ENCODE results near the gene EHD2.
"Not testable (repeated sequence)": the region's sequence is repeated elsewhere in the genome, so short reads cannot be mapped to it uniquely, and the experiment has no call there.

Gene EHD2

GRCh38 chr19:47762615-47763308 lies 49.5 kb downstream of the EHD2 start:
- Histone ChIP-seq H3K27ac (ENCODE audit: low read length) (no peak overlapping the region), H3K36me3 (ENCODE audit: control insufficient read depth in 1 of 2, insufficient read depth in 2 of 2, low read length in 2 of 2) (peaks cover 8 to 16% of the 10 kb centered on the region in 2 donors), H3K27me3 (ENCODE audit: low read depth, low read length) (no peaks in the 10 kb centered on the region), H3K9me3 (ENCODE audit: control insufficient read depth in 1 of 2, low read length in 2 of 2) (no peaks in the 10 kb centered on the region), H3K4me1 (ENCODE audit: control insufficient read depth in 1 of 2, insufficient read depth in 2 of 2, low read length in 2 of 2) (peaks cover 0 to 3% of the 10 kb centered on the region in 2 donors), H3K4me3 (ENCODE audit: low read depth in 1 of 2, low read length in 2 of 2) (no peak overlapping the region)

- H3K4me3 ChIP-seq (ENCODE audit: low read depth in 1 of 2, low read length in 2 of 2); H3K27ac ChIP-seq (ENCODE audit: low read length); H3K36me3 ChIP-seq (ENCODE audit: control insufficient read depth in 1 of 2, insufficient read depth in 2 of 2, low read length in 2 of 2); H3K9me3 ChIP-seq (ENCODE audit: control insufficient read depth in 1 of 2, low read length in 2 of 2); H3K4me1 ChIP-seq (ENCODE audit: control insufficient read depth in 1 of 2, insufficient read depth in 2 of 2, low read length in 2 of 2); H3K27me3 ChIP-seq (ENCODE audit: low read depth, low read length): not testable (repeated sequence)
Observed at GRCh38 chr19:47764705-47765104, 51.5 kb downstream of the EHD2 start.

GRCh38 chr19:47765523-47766358 lies 52.5 kb downstream of the EHD2 start:
- Histone ChIP-seq H3K27me3 (ENCODE audit: low read depth, low read length) (no peaks in the 10 kb centered on the region), H3K4me1 (ENCODE audit: control insufficient read depth in 1 of 2, insufficient read depth in 2 of 2, low read length in 2 of 2) (peaks cover 0 to 3% of the 10 kb centered on the region in 2 donors), H3K27ac (ENCODE audit: low read length) (no peak overlapping the region), H3K9me3 (ENCODE audit: control insufficient read depth in 1 of 2, low read length in 2 of 2) (no peaks in the 10 kb centered on the region), H3K36me3 (ENCODE audit: control insufficient read depth in 1 of 2, insufficient read depth in 2 of 2, low read length in 2 of 2) (no peaks in the 10 kb centered on the region), H3K4me3 (ENCODE audit: low read depth in 1 of 2, low read length in 2 of 2) (no peak overlapping the region)

GRCh38 chr19:47766359-47766620 lies 53.1 kb downstream of the EHD2 start:
- peaks cover 0 to 3% of the 10 kb centered on the region in 2 donors for H3K4me1 ChIP-seq (ENCODE audit: control insufficient read depth in 1 of 2, insufficient read depth in 2 of 2, low read length in 2 of 2)
- no peak overlapping the region for H3K27ac ChIP-seq (ENCODE audit: low read length)
- H3K36me3 ChIP-seq (ENCODE audit: control insufficient read depth in 1 of 2, insufficient read depth in 2 of 2, low read length in 2 of 2) = no peaks in the 10 kb centered on the region
- no peaks in the 10 kb centered on the region for H3K9me3 ChIP-seq (ENCODE audit: control insufficient read depth in 1 of 2, low read length in 2 of 2)
- no peaks in the 10 kb centered on the region for H3K27me3 ChIP-seq (ENCODE audit: low read depth, low read length)
- H3K4me3 ChIP-seq (ENCODE audit: low read depth in 1 of 2, low read length in 2 of 2) = no peak overlapping the region

- Histone ChIP-seq H3K36me3 (ENCODE audit: control insufficient read depth in 1 of 2, insufficient read depth in 2 of 2, low read length in 2 of 2) (no peaks in the 10 kb centered on the region), H3K4me3 (ENCODE audit: low read depth in 1 of 2, low read length in 2 of 2) (no peak overlapping the region), H3K27ac (ENCODE audit: low read length) (no peak overlapping the region), H3K4me1 (ENCODE audit: control insufficient read depth in 1 of 2, insufficient read depth in 2 of 2, low read length in 2 of 2) (peaks cover 0 to 3% of the 10 kb centered on the region in 2 donors), H3K9me3 (ENCODE audit: control insufficient read depth in 1 of 2, low read length in 2 of 2) (no peaks in the 10 kb centered on the region), H3K27me3 (ENCODE audit: low read depth, low read length) (no peaks in the 10 kb centered on the region)
Observed at GRCh38 chr19:47766670-47767069, 53.4 kb downstream of the EHD2 start.

GRCh38 chr19:47767349-47767748 lies 54.1 kb downstream of the EHD2 start:
- Histone ChIP-seq H3K9me3 (ENCODE audit: control insufficient read depth in 1 of 2, low read length in 2 of 2) (no peaks in the 10 kb centered on the region), H3K4me3 (ENCODE audit: low read depth in 1 of 2, low read length in 2 of 2) (no peak overlapping the region), H3K27ac (ENCODE audit: low read length) (no peak overlapping the region), H3K27me3 (ENCODE audit: low read depth, low read length) (no peaks in the 10 kb centered on the region), H3K4me1 (ENCODE audit: control insufficient read depth in 1 of 2, insufficient read depth in 2 of 2, low read length in 2 of 2) (peaks cover 0 to 3% of the 10 kb centered on the region in 2 donors), H3K36me3 (ENCODE audit: control insufficient read depth in 1 of 2, insufficient read depth in 2 of 2, low read length in 2 of 2) (no peaks in the 10 kb centered on the region)

- Histone ChIP-seq H3K9me3 (ENCODE audit: control insufficient read depth in 1 of 2, low read length in 2 of 2) (no peaks in the 10 kb centered on the region), H3K27me3 (ENCODE audit: low read depth, low read length) (no peaks in the 10 kb centered on the region), H3K4me3 (ENCODE audit: low read depth in 1 of 2, low read length in 2 of 2) (no peak overlapping the region), H3K36me3 (ENCODE audit: control insufficient read depth in 1 of 2, insufficient read depth in 2 of 2, low read length in 2 of 2) (no peaks in the 10 kb centered on the region), H3K27ac (ENCODE audit: low read length) (no peak overlapping the region), H3K4me1 (ENCODE audit: control insufficient read depth in 1 of 2, insufficient read depth in 2 of 2, low read length in 2 of 2) (peaks cover 0 to 3% of the 10 kb centered on the region in 2 donors)
Observed at GRCh38 chr19:47768604-47769003, 55.4 kb downstream of the EHD2 start.

- Histone ChIP-seq H3K4me1 (ENCODE audit: control insufficient read depth in 1 of 2, insufficient read depth in 2 of 2, low read length in 2 of 2) (peaks cover 0 to 3% of the 10 kb centered on the region in 2 donors), H3K4me3 (ENCODE audit: low read depth in 1 of 2, low read length in 2 of 2) (no peak overlapping the region), H3K27ac (ENCODE audit: low read length) (no peak overlapping the region), H3K9me3 (ENCODE audit: control insufficient read depth in 1 of 2, low read length in 2 of 2) (no peaks in the 10 kb centered on the region), H3K36me3 (ENCODE audit: control insufficient read depth in 1 of 2, insufficient read depth in 2 of 2, low read length in 2 of 2) (no peaks in the 10 kb centered on the region), H3K27me3 (ENCODE audit: low read depth, low read length) (no peaks in the 10 kb centered on the region)
Observed at GRCh38 chr19:47769534-47769933, 56.3 kb downstream of the EHD2 start.

GRCh38 chr19:47771291-47771690 lies 58.1 kb downstream of the EHD2 start:
- not testable (repeated sequence) for H3K9me3 ChIP-seq (ENCODE audit: control insufficient read depth in 1 of 2, low read length in 2 of 2); H3K27me3 ChIP-seq (ENCODE audit: low read depth, low read length); H3K4me1 ChIP-seq (ENCODE audit: control insufficient read depth in 1 of 2, insufficient read depth in 2 of 2, low read length in 2 of 2); H3K4me3 ChIP-seq (ENCODE audit: low read depth in 1 of 2, low read length in 2 of 2); H3K27ac ChIP-seq (ENCODE audit: low read length); H3K36me3 ChIP-seq (ENCODE audit: control insufficient read depth in 1 of 2, insufficient read depth in 2 of 2, low read length in 2 of 2)

- Histone ChIP-seq H3K9me3 (ENCODE audit: control insufficient read depth in 1 of 2, low read length in 2 of 2) (no peaks in the 10 kb centered on the region), H3K27me3 (ENCODE audit: low read depth, low read length) (no peaks in the 10 kb centered on the region), H3K27ac (ENCODE audit: low read length) (peak overlapping the region; percentile 39), H3K36me3 (ENCODE audit: control insufficient read depth in 1 of 2, insufficient read depth in 2 of 2, low read length in 2 of 2) (peaks cover 7 to 10% of the 10 kb centered on the region in 2 donors), H3K4me3 (ENCODE audit: low read depth in 1 of 2, low read length in 2 of 2) (no peak overlapping the region), H3K4me1 (ENCODE audit: control insufficient read depth in 1 of 2, insufficient read depth in 2 of 2, low read length in 2 of 2) (peaks cover 12 to 22% of the 10 kb centered on the region in 2 donors)
Observed at GRCh38 chr19:47776568-47776967, 63.3 kb downstream of the EHD2 start.

- H3K27me3 ChIP-seq (ENCODE audit: low read depth, low read length); H3K9me3 ChIP-seq (ENCODE audit: control insufficient read depth in 1 of 2, low read length in 2 of 2): not testable (repeated sequence)
- peaks cover 16 to 31% of the 10 kb centered on the region in 2 donors for H3K4me1 ChIP-seq (ENCODE audit: control insufficient read depth in 1 of 2, insufficient read depth in 2 of 2, low read length in 2 of 2)
- H3K36me3 ChIP-seq (ENCODE audit: control insufficient read depth in 1 of 2, insufficient read depth in 2 of 2, low read length in 2 of 2) = peaks cover 12 to 14% of the 10 kb centered on the region in 2 donors
- H3K27ac ChIP-seq (ENCODE audit: low read length) = peak overlapping the region; percentile 86
- peak overlapping the region; percentile 80 to 96 for H3K4me3 ChIP-seq (ENCODE audit: low read depth in 1 of 2, low read length in 2 of 2)
Observed at GRCh38 chr19:47777245-47778048, 64.2 kb downstream of the EHD2 start.
